Endothelial cell of umbilical vein (primary cell): Measurements from ENCODE around the gene PPP2R2D. TPM values are rescaled to one million over a fixed set of nuclear protein-coding genes. Genes with fewer than 3 reads are reported as not detected.

Experiments used
- BruUV-seq: library from RNA; stranded (reverse); fragments of 400-500 nt; replicated peaks from 2 replicates; lab custom pipeline; 2021; lab: Mats Ljungman, UMichigan
- CTCF ChIA-PET: fragments of 300-600, 350-600 bp; sonication (Branson Sonifier 250); formaldehyde crosslinking; loops from one replicate; lab custom pipeline; 2021; ENCODE audit warnings: antibody characterized with exemption, inconsistent platforms; lab: Charles Lee
- POLR2A ChIA-PET: fragments of 300-600, 350-600 bp; sonication (Branson Sonifier 250); formaldehyde crosslinking; loops from one replicate; lab custom pipeline; 2021; ENCODE audit warnings: antibody characterized with exemption, inconsistent platforms; lab: Charles Lee
- DNase-seq: peaks from one replicate; pipeline ENCODE4 v3.0.0-alpha.2; 2011; ENCODE audit warnings: low read depth, low spot score
- FAIRE-seq: peaks from 2 replicates; lab custom pipeline; 2011; peaks lifted over from hg19 to GRCh38; lab: Jason Lieb, UNC
- H2AFZ ChIP-seq: 2 replicates; pipeline ENCODE4 v1.6.0; 2012; ENCODE audit warnings: low read depth, low read length, control low read depth, inconsistent platforms
- H3K27ac ChIP-seq: 2 replicates; pipeline ENCODE4 v1.5.1; 2011; ENCODE audit warnings: low read depth, mild to moderate bottlenecking, control low read depth, low read length, moderate library complexity; ENCODE audit not compliant: insufficient read depth
- H3K27me3 ChIP-seq, 2 experiments: 2 replicates each; pipeline versions ENCODE4 v1.6.0 to v1.6.1; 2011; ENCODE audit warnings: low read length in 2 of 2, mixed read lengths in 1 of 2; ENCODE audit not compliant: control insufficient read depth in 2 of 2, insufficient read depth in 2 of 2
- H3K36me3 ChIP-seq, 2 experiments: 2 replicates in 1 of 2; 3 replicates in 1 of 2; pipeline ENCODE4 v1.5.1; 2011; ENCODE audit warnings: low read length in 2 of 2, mild to moderate bottlenecking in 1 of 2, moderate library complexity in 1 of 2; ENCODE audit not compliant: control insufficient read depth in 2 of 2, insufficient read depth in 2 of 2; ENCODE audit errors: extremely low read depth in 1 of 2
- H3K4me1 ChIP-seq: 3 replicates; pipeline ENCODE4 v1.5.1; 2011; ENCODE audit warnings: mild to moderate bottlenecking, low read length; ENCODE audit not compliant: control insufficient read depth, insufficient read depth; ENCODE audit errors: extremely low read depth
- H3K4me2 ChIP-seq: 2 replicates; pipeline ENCODE4 v1.6.1; 2011; ENCODE audit warnings: low read length, control low read depth, mixed read lengths; ENCODE audit not compliant: insufficient read depth
- H3K4me3 ChIP-seq, 3 experiments: fragments of 200-600 bp in 1 of 3; sonication (generic), shearing (Covaris generic) in 1 of 3; replicated peaks in 1 of 3; 2 replicates each; pipeline ENCODE4 v1.5.1; 2011 to 2016; ENCODE audit warnings: control low read depth in 3 of 3, low read length in 3 of 3, mild to moderate bottlenecking in 2 of 3, inconsistent platforms in 1 of 3, low read depth in 1 of 3, moderate library complexity in 1 of 3; ENCODE audit not compliant: insufficient read depth in 1 of 3
- H3K79me2 ChIP-seq: 2 replicates; pipeline ENCODE4 v1.6.0; 2012; ENCODE audit warnings: low read length, inconsistent platforms; ENCODE audit not compliant: control insufficient read depth, insufficient read depth
- H3K9ac ChIP-seq: replicated peaks from 2 replicates; pipeline ENCODE3; 2011; ENCODE audit warnings: low read length, control low read depth; ENCODE audit not compliant: insufficient read depth; ENCODE audit errors: extremely low read depth
- H3K9me1 ChIP-seq: replicated peaks from 3 replicates; pipeline ENCODE4 v1.6.0; 2011; ENCODE audit warnings: mild to moderate bottlenecking, low read length; ENCODE audit not compliant: control insufficient read depth, insufficient read depth; ENCODE audit errors: extremely low read depth
- H3K9me3 ChIP-seq: replicated peaks from 2 replicates; pipeline ENCODE4 v1.5.1; 2012; ENCODE audit warnings: low read length, inconsistent platforms; ENCODE audit not compliant: control insufficient read depth, insufficient read depth
- H4K20me1 ChIP-seq: replicated peaks from 2 replicates; pipeline ENCODE3; 2011; ENCODE audit warnings: mild to moderate bottlenecking, low read length; ENCODE audit not compliant: control insufficient read depth, insufficient read depth; ENCODE audit errors: extremely low read depth
- EZH2 ChIP-seq: IDR thresholded peaks from 2 replicates; pipeline ENCODE4 v1.6.1; 2012; ENCODE audit warnings: borderline replicate concordance, low read depth, mild to moderate bottlenecking, moderate library complexity, low read length, inconsistent platforms; ENCODE audit not compliant: severe bottlenecking
- FOS ChIP-seq: IDR thresholded peaks from 2 replicates; pipeline ENCODE4 v1.6.1; 2011; ENCODE audit warnings: mild to moderate bottlenecking, low read length, moderate library complexity, borderline replicate concordance; ENCODE audit not compliant: insufficient read depth
- GATA2 ChIP-seq: IDR thresholded peaks from 2 replicates; pipeline ENCODE4 v1.7.0; 2011; ENCODE audit warnings: low read depth, mild to moderate bottlenecking, moderate library complexity, mixed read lengths, low read length; ENCODE audit not compliant: insufficient read length, insufficient read depth
- JUN ChIP-seq: IDR thresholded peaks from 2 replicates; pipeline ENCODE4 v1.6.1; 2011; ENCODE audit warnings: borderline replicate concordance, low read depth; ENCODE audit not compliant: insufficient read length, insufficient read depth
- MYC ChIP-seq: IDR thresholded peaks from one replicate; pipeline ENCODE4 v1.6.1; 2011; ENCODE audit warnings: mild to moderate bottlenecking, low read depth, low read length
- POLR2A ChIP-seq: IDR thresholded peaks from 2 replicates; pipeline ENCODE4 v1.6.1; 2012; ENCODE audit warnings: low read depth, mild to moderate bottlenecking, control low read depth, low read length
- POLR2AphosphoS5 ChIP-seq: IDR thresholded peaks from 2 replicates; pipeline ENCODE4 v1.6.1; 2012; ENCODE audit warnings: low read depth, mild to moderate bottlenecking, control low read depth, low read length, moderate library complexity; ENCODE audit not compliant: insufficient read depth
- dilution Hi-C: fragments of 300-500 bp; cut with MboI; formaldehyde crosslinking; loops from one replicate; pipeline ENCODE4 v1.15.0; 2019; ENCODE audit warnings: low sequenced_read_pairs; ENCODE audit not compliant: extremely low pct_ligation_motif_present
- intact Hi-C: fragments of 100-400 bp; cut with micrococcal nuclease; formaldehyde crosslinking; loops from one replicate; pipeline ENCODE4 v1.10.0; 2022
- polyA plus RNA-seq, 4 experiments: library from polyadenylated mRNA; depleted of rRNA in 3 of 4; stranded (reverse) in 3 of 4; unstranded in 1 of 4; fragments of >200 nt; gene quantifications; 2 replicates each; pipeline versions ENCODE4 v1.2.1 to v1.2.3, GENCODE V29; 2011 to 2012; ENCODE audit warnings: missing spikeins in 1 of 4
- total RNA-seq: library from RNA; stranded (reverse); gene quantifications from 2 replicates; pipeline ENCODE4 v1.2.3, GENCODE V29; 2021
- TF ChIP-seq, protein P1 (sequence below): IDR thresholded peaks from 2 replicates; pipeline ENCODE4 v1.6.1; 2011; ENCODE audit not compliant: insufficient read depth, insufficient read length

The PPP2R2D gene
- total and polyA plus RNA-seq, 2 donors (not counting 3 experiments of a cell fraction or from before 2014, with no cell fraction given): 29.9 to 36.3 TPM

DNA sequence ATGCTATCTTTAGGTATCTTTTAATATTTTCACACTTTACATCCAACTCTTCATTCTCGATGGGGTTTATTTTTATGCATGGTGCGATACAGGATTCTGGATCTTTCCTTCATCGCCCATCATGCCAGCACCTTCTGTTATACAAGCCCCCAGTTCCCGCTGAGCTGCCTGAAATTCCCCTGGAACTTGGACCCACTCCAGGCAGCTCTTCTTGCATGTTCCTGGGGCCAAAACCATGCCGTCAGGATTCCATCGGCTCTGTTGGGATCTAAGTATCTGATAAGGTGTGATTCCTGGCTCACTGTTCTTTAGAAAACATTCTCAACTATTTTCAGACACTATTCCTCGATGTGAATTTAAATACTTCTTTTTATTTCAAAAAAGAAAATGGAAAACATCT lies 40.5 kb upstream of the PPP2R2D start:
- no TSS peak for BruUV-seq
- dilution Hi-C loops (no loop called here), intact Hi-C loops (no loop called here)

DNA sequence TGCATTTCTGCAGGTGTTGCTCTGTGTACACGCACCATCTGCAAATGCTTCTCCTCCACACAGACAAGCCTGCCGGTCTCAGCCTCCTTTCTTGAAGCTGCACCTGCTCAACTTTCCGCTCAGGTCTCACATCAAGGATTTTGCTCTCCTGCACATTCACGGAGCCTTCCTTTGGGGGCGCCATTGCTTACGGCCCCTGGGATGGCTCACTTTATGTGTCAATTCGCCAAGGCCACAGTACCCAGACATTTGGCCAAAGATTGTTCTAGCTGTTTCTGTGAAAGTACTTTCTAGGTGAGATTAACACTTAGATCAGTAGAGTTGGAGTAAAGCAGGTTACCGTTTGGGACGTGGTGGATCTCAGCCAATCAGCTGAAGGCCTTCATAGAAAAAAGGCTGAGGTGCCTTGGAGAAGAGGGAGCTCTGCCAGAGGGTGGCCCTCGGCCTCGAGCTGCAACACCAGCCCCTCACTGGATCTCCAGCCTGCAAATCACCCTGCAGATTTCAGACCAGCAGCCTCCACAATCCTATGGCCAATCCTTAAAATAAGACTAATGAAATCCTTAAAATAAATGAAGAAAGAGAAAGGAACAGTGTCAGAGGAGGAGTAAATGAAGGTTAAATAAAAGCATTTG lies 39.9 kb upstream of the PPP2R2D start:
- FAIRE-seq (no peak), DNase-seq (no peak)
- Histone ChIP-seq H3K9me1 (no peaks in the 10 kb centered on the region), H2AFZ (no peak overlapping the region), H3K79me2 (no peaks in the 10 kb centered on the region), H3K4me2 (no peak overlapping the region), H3K4me1 (no peaks in the 10 kb centered on the region), H3K9me3 (no peaks in the 10 kb centered on the region), H3K27me3 (no peaks in the 10 kb centered on the region), H3K9ac (no peak overlapping the region), H3K4me3 (no peak overlapping the region), H3K27ac (no peak overlapping the region), H3K36me3 (no peaks in the 10 kb centered on the region), H4K20me1 (no peaks in the 10 kb centered on the region)
- TF ChIP-seq POLR2AphosphoS5: no peak
- TF ChIP-seq POLR2A: no peak
- no peak for TF ChIP-seq EZH2
- no peak for TF ChIP-seq GATA2
- intact Hi-C loops: no loop called here
- dilution Hi-C loops: no loop called here
- ChIA-PET CTCF (no interaction called here), POLR2A (no interaction called here)
- BruUV-seq: no TSS peak

More for the DNA sequence above, 40.5 kb upstream of the PPP2R2D start:
- no peak overlapping the region for H3K4me2 ChIP-seq
- H3K9ac ChIP-seq: no peak overlapping the region
- POLR2A ChIA-PET: no interaction called here
- no peak for DNase-seq
- H3K27me3 ChIP-seq: no peaks in the 10 kb centered on the region
- H3K9me1 ChIP-seq: no peaks in the 10 kb centered on the region
- no peaks in the 10 kb centered on the region for H3K36me3 ChIP-seq
- H3K4me1 ChIP-seq: no peaks in the 10 kb centered on the region
- no peaks in the 10 kb centered on the region for H3K9me3 ChIP-seq
- no peaks in the 10 kb centered on the region for H4K20me1 ChIP-seq
- H3K79me2 ChIP-seq: no peaks in the 10 kb centered on the region
- no peak for FAIRE-seq
- CTCF ChIA-PET: no interaction called here
- no peak overlapping the region for H2AFZ ChIP-seq
- no peak overlapping the region for H3K4me3 ChIP-seq
- no peak overlapping the region for H3K27ac ChIP-seq
- TF ChIP-seq, protein P1, sequence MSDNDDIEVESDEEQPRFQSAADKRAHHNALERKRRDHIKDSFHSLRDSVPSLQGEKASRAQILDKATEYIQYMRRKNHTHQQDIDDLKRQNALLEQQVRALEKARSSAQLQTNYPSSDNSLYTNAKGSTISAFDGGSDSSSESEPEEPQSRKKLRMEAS: no peak
- TF ChIP-seq JUN (no peak), FOS (no peak), EZH2 (no peak), GATA2 (no peak), POLR2A (no peak), MYC (no peak)
